ENCODE measurements around the gene BEST3. TPM values are rescaled to one million over a fixed set of nuclear protein-coding genes. Genes with fewer than 3 reads are reported as not detected.
A peak's percentile ranks its signal among the peaks of the same experiment; 100 is the strongest.

BEST3 gene
- total RNA-seq (2012; rRNA removed), result 0.25 and 3.9 TPM in 2 replicates

- H3K4me3 ChIP-seq (ENCODE audit: low read length), result no peak within 1 kb of the TSS
- H3K4me1 ChIP-seq (ENCODE audit: control insufficient read depth, insufficient read depth, low read length), result peaks cover 6% of the 10 kb centered on the region
- H3K9ac ChIP-seq (ENCODE audit: low read depth, low read length), result no peak within 1 kb of the TSS
- H3K36me3 ChIP-seq (ENCODE audit: insufficient read depth, low read length), result no peaks in the 10 kb centered on the region
- no peaks in the 10 kb centered on the region for H3K9me3 ChIP-seq (replicated peaks; ENCODE audit: low read length)
- H3K27me3 ChIP-seq (ENCODE audit: control insufficient read depth, insufficient read depth, low read length), result no peaks in the 10 kb centered on the region
- peak within 1 kb of the TSS; percentile 46 for H3K4me2 ChIP-seq (ENCODE audit: low read length)
Observed at GRCh38 chr12:69698769-69699540, at the start of gene BEST3. TSS of gene BEST3 (minus strand) at chr12:69699303. CDS start at chr12:69697798, 1,505 bp downstream.

GRCh38 chr12:69744109-69744508 is 45.0 kb upstream of the BEST3 start:
- no peak overlapping the region for H3K4me3 ChIP-seq (ENCODE audit: low read length)
- H3K4me1 ChIP-seq (ENCODE audit: control insufficient read depth, insufficient read depth, low read length), result peaks cover 4% of the 10 kb centered on the region
- no peak overlapping the region for H3K4me2 ChIP-seq (ENCODE audit: low read length)
- no peaks in the 10 kb centered on the region for H3K9me3 ChIP-seq (replicated peaks; ENCODE audit: low read length)
- H3K9ac ChIP-seq (ENCODE audit: low read depth, low read length), result no peak overlapping the region
- no peaks in the 10 kb centered on the region for H3K27me3 ChIP-seq (ENCODE audit: control insufficient read depth, insufficient read depth, low read length)
- no peaks in the 10 kb centered on the region for H3K36me3 ChIP-seq (ENCODE audit: insufficient read depth, low read length)

GRCh38 chr12:69739287-69740191 is 40.4 kb upstream of the BEST3 start:
- H3K4me1 ChIP-seq (ENCODE audit: control insufficient read depth, insufficient read depth, low read length), result peaks cover 4% of the 10 kb centered on the region
- no peaks in the 10 kb centered on the region for H3K9me3 ChIP-seq (replicated peaks; ENCODE audit: low read length)
- H3K4me3 ChIP-seq (ENCODE audit: low read length), result peak overlapping the region; percentile 90
- peaks cover 4% of the 10 kb centered on the region for H3K27me3 ChIP-seq (ENCODE audit: control insufficient read depth, insufficient read depth, low read length)
- no peaks in the 10 kb centered on the region for H3K36me3 ChIP-seq (ENCODE audit: insufficient read depth, low read length)
- peak overlapping the region; percentile 91 for H3K4me2 ChIP-seq (ENCODE audit: low read length)
- peak overlapping the region; percentile 60 for H3K9ac ChIP-seq (ENCODE audit: low read depth, low read length)

GRCh38 chr12:69738351-69739286 is 39.5 kb upstream of the BEST3 start, which contains the start of gene RAB3IP:
TSS of gene RAB3IP (plus strand) at chr12:69738860. CDS start at chr12:69755409, 16,549 bp downstream.
- Histone ChIP-seq H3K9ac (ENCODE audit: low read depth, low read length) (peak within 1 kb of the TSS; percentile 60), H3K36me3 (ENCODE audit: insufficient read depth, low read length) (no peaks in the 10 kb centered on the region), H3K9me3 (replicated peaks; ENCODE audit: low read length) (no peaks in the 10 kb centered on the region), H3K4me3 (ENCODE audit: low read length) (peak within 1 kb of the TSS; percentile 90), H3K4me1 (ENCODE audit: control insufficient read depth, insufficient read depth, low read length) (peaks cover 4% of the 10 kb centered on the region), H3K4me2 (ENCODE audit: low read length) (peak within 1 kb of the TSS; percentile 91), H3K27me3 (ENCODE audit: control insufficient read depth, insufficient read depth, low read length) (peaks cover 4% of the 10 kb centered on the region)

GRCh38 chr12:69733638-69734037 is 34.5 kb upstream of the BEST3 start:
- H3K9ac ChIP-seq (ENCODE audit: low read depth, low read length), result no peak overlapping the region
- no peaks in the 10 kb centered on the region for H3K9me3 ChIP-seq (replicated peaks; ENCODE audit: low read length)
- H3K4me3 ChIP-seq (ENCODE audit: low read length), result no peak overlapping the region
- H3K4me2 ChIP-seq (ENCODE audit: low read length), result no peak overlapping the region
- H3K4me1 ChIP-seq (ENCODE audit: control insufficient read depth, insufficient read depth, low read length), result no peaks in the 10 kb centered on the region
- no peaks in the 10 kb centered on the region for H3K36me3 ChIP-seq (ENCODE audit: insufficient read depth, low read length)
- peaks cover 4% of the 10 kb centered on the region for H3K27me3 ChIP-seq (ENCODE audit: control insufficient read depth, insufficient read depth, low read length)

- Histone ChIP-seq H3K9me3 (replicated peaks; ENCODE audit: low read length) (no peaks in the 10 kb centered on the region), H3K27me3 (ENCODE audit: control insufficient read depth, insufficient read depth, low read length) (no peaks in the 10 kb centered on the region), H3K4me2 (ENCODE audit: low read length) (no peak overlapping the region), H3K4me3 (ENCODE audit: low read length) (no peak overlapping the region), H3K4me1 (ENCODE audit: control insufficient read depth, insufficient read depth, low read length) (no peaks in the 10 kb centered on the region), H3K9ac (ENCODE audit: low read depth, low read length) (no peak overlapping the region), H3K36me3 (ENCODE audit: insufficient read depth, low read length) (no peaks in the 10 kb centered on the region)
Observed at GRCh38 chr12:69732088-69732487, 33.0 kb upstream of the BEST3 start.

GRCh38 chr12:69726922-69727321 is 27.8 kb upstream of the BEST3 start:
- no peaks in the 10 kb centered on the region for H3K9me3 ChIP-seq (replicated peaks; ENCODE audit: low read length)
- H3K27me3 ChIP-seq (ENCODE audit: control insufficient read depth, insufficient read depth, low read length), result no peaks in the 10 kb centered on the region
- H3K9ac ChIP-seq (ENCODE audit: low read depth, low read length), result no peak overlapping the region
- H3K4me1 ChIP-seq (ENCODE audit: control insufficient read depth, insufficient read depth, low read length), result no peaks in the 10 kb centered on the region
- no peaks in the 10 kb centered on the region for H3K36me3 ChIP-seq (ENCODE audit: insufficient read depth, low read length)
- H3K4me3 ChIP-seq (ENCODE audit: low read length), result no peak overlapping the region
- H3K4me2 ChIP-seq (ENCODE audit: low read length), result no peak overlapping the region

- H3K9ac ChIP-seq (ENCODE audit: low read depth, low read length), result no peak overlapping the region
- no peaks in the 10 kb centered on the region for H3K4me1 ChIP-seq (ENCODE audit: control insufficient read depth, insufficient read depth, low read length)
- H3K27me3 ChIP-seq (ENCODE audit: control insufficient read depth, insufficient read depth, low read length), result no peaks in the 10 kb centered on the region
- H3K9me3 ChIP-seq (replicated peaks; ENCODE audit: low read length), result no peaks in the 10 kb centered on the region
- H3K4me3 ChIP-seq (ENCODE audit: low read length), result no peak overlapping the region
- no peaks in the 10 kb centered on the region for H3K36me3 ChIP-seq (ENCODE audit: insufficient read depth, low read length)
- H3K4me2 ChIP-seq (ENCODE audit: low read length), result no peak overlapping the region
Observed at GRCh38 chr12:69720750-69721149, 21.6 kb upstream of the BEST3 start.

GRCh38 chr12:69719336-69720316 is 20.5 kb upstream of the BEST3 start:
- Histone ChIP-seq H3K4me3 (ENCODE audit: low read length) (no peak overlapping the region), H3K36me3 (ENCODE audit: insufficient read depth, low read length) (no peaks in the 10 kb centered on the region), H3K9ac (ENCODE audit: low read depth, low read length) (no peak overlapping the region), H3K4me2 (ENCODE audit: low read length) (no peak overlapping the region), H3K27me3 (ENCODE audit: control insufficient read depth, insufficient read depth, low read length) (no peaks in the 10 kb centered on the region), H3K9me3 (replicated peaks; ENCODE audit: low read length) (no peaks in the 10 kb centered on the region), H3K4me1 (ENCODE audit: control insufficient read depth, insufficient read depth, low read length) (no peaks in the 10 kb centered on the region)

- Histone ChIP-seq H3K36me3 (ENCODE audit: insufficient read depth, low read length) (no peaks in the 10 kb centered on the region), H3K9ac (ENCODE audit: low read depth, low read length) (no peak overlapping the region)
Observed at GRCh38 chr12:69714542-69714941, 15.4 kb upstream of the BEST3 start.

More at GRCh38 chr12:69714542-69714941, 15.4 kb upstream of the BEST3 start:
- Histone ChIP-seq H3K9me3 (replicated peaks; ENCODE audit: low read length) (no peaks in the 10 kb centered on the region), H3K4me3 (ENCODE audit: low read length) (no peak overlapping the region), H3K4me1 (ENCODE audit: control insufficient read depth, insufficient read depth, low read length) (no peaks in the 10 kb centered on the region), H3K27me3 (ENCODE audit: control insufficient read depth, insufficient read depth, low read length) (no peaks in the 10 kb centered on the region), H3K4me2 (ENCODE audit: low read length) (no peak overlapping the region)

Measured in skeletal muscle satellite cell (primary cell).